ENCODE data around the gene TRIM71. TPM values are rescaled to one million over a fixed set of nuclear protein-coding genes. Genes with fewer than 3 reads are reported as not detected.

TRIM71 gene
- total and polyA plus RNA-seq, 9 donors, result 0.05 to 0.43 (median 0.07) TPM; not detected in 4

GRCh38 chr3:32872487-32873382 is 54.9 kb downstream of the TRIM71 start:
- WGBS, 3 donors, result 53 to 58% (median 57%) methylated on average over 6 of the region's 6 CpGs
- H3K27ac ChIP-seq, result no peak overlapping the region
- no peaks in the 10 kb centered on the region for H3K36me3 ChIP-seq
- TF ChIP-seq POLR2A (IDR thresholded peaks at IDR 0.05), result no peak
- TF ChIP-seq, protein P1, sequence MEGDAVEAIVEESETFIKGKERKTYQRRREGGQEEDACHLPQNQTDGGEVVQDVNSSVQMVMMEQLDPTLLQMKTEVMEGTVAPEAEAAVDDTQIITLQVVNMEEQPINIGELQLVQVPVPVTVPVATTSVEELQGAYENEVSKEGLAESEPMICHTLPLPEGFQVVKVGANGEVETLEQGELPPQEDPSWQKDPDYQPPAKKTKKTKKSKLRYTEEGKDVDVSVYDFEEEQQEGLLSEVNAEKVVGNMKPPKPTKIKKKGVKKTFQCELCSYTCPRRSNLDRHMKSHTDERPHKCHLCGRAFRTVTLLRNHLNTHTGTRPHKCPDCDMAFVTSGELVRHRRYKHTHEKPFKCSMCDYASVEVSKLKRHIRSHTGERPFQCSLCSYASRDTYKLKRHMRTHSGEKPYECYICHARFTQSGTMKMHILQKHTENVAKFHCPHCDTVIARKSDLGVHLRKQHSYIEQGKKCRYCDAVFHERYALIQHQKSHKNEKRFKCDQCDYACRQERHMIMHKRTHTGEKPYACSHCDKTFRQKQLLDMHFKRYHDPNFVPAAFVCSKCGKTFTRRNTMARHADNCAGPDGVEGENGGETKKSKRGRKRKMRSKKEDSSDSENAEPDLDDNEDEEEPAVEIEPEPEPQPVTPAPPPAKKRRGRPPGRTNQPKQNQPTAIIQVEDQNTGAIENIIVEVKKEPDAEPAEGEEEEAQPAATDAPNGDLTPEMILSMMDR (IDR thresholded peaks at IDR 0.05), result no peak
- no peak for TF ChIP-seq EP300 (IDR thresholded peaks at IDR 0.05)
- H3K27me3 ChIP-seq, result no peaks in the 10 kb centered on the region
- H3K4me1 ChIP-seq (ENCODE audit: insufficient read depth), result peaks cover 8% of the 10 kb centered on the region
- peak; percentile 48 to 85 (median 81) for DNase-seq
- intact Hi-C loops (cut with DNase I), result no loop called here
- H3K9me3 ChIP-seq, result no peaks in the 10 kb centered on the region
- H3K4me3 ChIP-seq, result no peak overlapping the region

DNA sequence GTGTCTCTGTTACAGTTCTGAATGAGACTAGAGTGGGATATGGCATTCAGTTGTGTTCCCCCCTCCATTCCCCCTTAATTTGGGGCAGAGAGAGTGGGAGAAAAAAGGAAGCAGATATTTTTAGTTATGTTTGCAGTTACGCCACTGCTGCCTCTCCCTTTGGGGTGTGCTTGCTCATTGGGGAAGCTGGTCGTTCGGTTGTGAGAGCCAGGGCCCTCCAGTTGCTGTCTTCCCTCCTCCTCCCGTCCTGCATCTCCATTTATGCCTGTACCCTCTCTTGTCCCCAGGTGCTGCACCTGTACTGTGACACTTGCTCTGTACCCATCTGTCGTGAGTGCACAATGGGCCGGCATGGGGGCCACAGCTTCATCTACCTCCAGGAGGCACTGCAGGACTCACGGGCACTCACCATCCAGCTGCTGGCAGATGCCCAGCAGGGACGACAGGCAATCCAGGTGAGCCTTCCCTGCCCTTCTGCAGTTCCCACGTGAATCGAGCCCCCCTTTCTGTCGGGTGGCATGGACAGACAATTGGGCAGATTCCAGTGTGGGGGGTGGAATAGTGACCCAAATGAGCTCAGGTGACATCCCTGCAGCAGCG is 55.8 kb downstream of the TRIM71 start:
- 47 to 55% (median 48%) methylated on average over 11 to 12 of the region's 12 CpGs for WGBS, 3 donors
- Histone ChIP-seq H3K4me3 (no peak overlapping the region), H3K4me1 (ENCODE audit: insufficient read depth) (peaks cover 5% of the 10 kb centered on the region), H3K27ac (no peak overlapping the region), H3K9me3 (no peaks in the 10 kb centered on the region), H3K27me3 (no peaks in the 10 kb centered on the region), H3K36me3 (no peaks in the 10 kb centered on the region)
- intact Hi-C loops (cut with DNase I), result no loop called here
- DNase-seq, result peak in 2 of 5 donors; percentile 29 to 42
- TF ChIP-seq EP300 (IDR thresholded peaks at IDR 0.05), result no peak
- TF ChIP-seq POLR2A (IDR thresholded peaks at IDR 0.05), result no peak
- TF ChIP-seq, protein P1 (IDR thresholded peaks at IDR 0.05), result no peak

DNA sequence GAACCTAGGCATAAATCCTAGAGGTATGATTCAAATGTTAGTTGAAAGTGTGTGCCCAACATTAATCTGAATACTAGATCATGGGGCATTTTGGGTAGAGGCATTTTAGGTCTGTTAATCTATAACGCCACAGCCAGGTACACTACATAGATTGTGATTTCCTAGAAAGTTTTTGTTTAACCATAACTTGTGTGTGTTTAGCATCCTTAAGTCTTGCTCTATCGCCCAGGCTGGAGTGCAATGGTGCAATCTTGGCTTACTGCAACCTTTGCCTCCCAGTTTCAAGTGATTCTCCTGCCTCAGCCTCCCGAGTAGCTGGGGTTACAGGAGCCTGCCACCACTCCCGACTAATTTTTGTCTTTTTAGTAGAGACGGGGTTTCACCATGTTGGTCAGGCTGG is 59.1 kb downstream of the TRIM71 start:
- Histone ChIP-seq H3K9me3 (no peaks in the 10 kb centered on the region), H3K4me1 (ENCODE audit: insufficient read depth) (peaks cover 3% of the 10 kb centered on the region), H3K36me3 (no peaks in the 10 kb centered on the region), H3K4me3 (no peak overlapping the region), H3K27ac (no peak overlapping the region), H3K27me3 (no peaks in the 10 kb centered on the region)
- no peak for DNase-seq
- intact Hi-C loops (cut with DNase I), result no loop called here
- TF ChIP-seq POLR2A (IDR thresholded peaks at IDR 0.05) (no peak), EP300 (IDR thresholded peaks at IDR 0.05) (no peak)
- TF ChIP-seq, protein P1 (IDR thresholded peaks at IDR 0.05), result no peak
- 93 to 98% (median 96%) methylated on average over 5 of the region's 5 CpGs for WGBS, 3 donors

- H3K9me3 ChIP-seq, result no peaks in the 10 kb centered on the region
- H3K36me3 ChIP-seq, result no peaks in the 10 kb centered on the region
- no peak overlapping the region for H3K27ac ChIP-seq
- H3K4me3 ChIP-seq, result no peak overlapping the region
- H3K27me3 ChIP-seq, result no peaks in the 10 kb centered on the region
- intact Hi-C loops (cut with DNase I), result no loop called here
- 72 to 82% (median 79%) methylated on average over 2 of the region's 2 CpGs for WGBS, 3 donors
- peaks cover 3% of the 10 kb centered on the region for H3K4me1 ChIP-seq (ENCODE audit: insufficient read depth)
- TF ChIP-seq EP300 (IDR thresholded peaks at IDR 0.05) (no peak), POLR2A (IDR thresholded peaks at IDR 0.05) (no peak)
- TF ChIP-seq, protein P1 (IDR thresholded peaks at IDR 0.05), result no peak
- DNase-seq, result no peak
Measured at GRCh38 chr3:32877598-32877997, 59.8 kb downstream of the TRIM71 start.
